GM19099 (cell line): Measurements from ENCODE around the gene KAT7.

ENCODE experiments used
- POLR2A ChIP-seq: IDR thresholded peaks from 3 replicates; pipeline ENCODE4 v1.6.1; 2011; ENCODE audit warnings: low read depth; ENCODE audit not compliant: insufficient read length; ENCODE audit errors: extremely low read depth

The KAT7 gene

DNA sequence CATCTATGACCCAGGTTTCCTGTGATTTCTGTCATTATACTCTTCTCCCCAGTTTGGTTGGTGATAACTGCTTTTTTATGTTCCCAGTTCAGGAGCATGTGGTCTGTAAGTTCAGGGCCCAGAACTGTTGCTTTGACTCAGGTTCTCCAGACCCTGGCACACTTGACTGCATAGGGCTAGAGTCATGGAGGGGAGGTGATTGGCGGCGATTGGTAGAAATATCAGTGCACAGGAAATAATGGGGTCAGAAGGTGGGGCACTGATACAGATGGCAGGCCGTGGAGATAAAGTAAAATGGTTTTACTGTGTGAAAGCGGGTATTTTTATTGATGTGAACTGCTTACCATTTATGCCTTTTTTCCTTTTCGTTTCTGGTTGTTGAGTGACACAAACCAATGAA, 30.7 kb downstream of the KAT7 start:
- TF ChIP-seq POLR2A: no peak

DNA sequence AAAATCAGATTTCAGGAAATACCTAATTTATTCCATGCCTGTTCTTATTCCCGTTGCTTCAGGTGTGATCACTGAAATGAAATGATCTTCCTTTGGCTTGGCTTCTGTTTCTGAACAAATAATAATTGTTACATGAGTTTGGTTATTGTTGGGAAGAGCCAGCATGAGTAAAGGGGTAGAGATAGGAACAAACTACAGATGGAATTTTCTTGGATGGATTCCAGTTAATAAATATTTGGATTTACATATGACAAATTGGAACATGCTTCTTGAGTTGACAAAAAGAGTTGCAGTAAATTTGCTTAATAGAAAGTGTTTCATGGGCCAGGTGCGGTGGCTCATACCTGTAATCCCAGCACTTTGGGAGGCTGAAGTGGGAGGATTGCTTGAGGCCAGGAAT, 31.2 kb downstream of the KAT7 start:
- TF ChIP-seq POLR2A: no peak

DNA sequence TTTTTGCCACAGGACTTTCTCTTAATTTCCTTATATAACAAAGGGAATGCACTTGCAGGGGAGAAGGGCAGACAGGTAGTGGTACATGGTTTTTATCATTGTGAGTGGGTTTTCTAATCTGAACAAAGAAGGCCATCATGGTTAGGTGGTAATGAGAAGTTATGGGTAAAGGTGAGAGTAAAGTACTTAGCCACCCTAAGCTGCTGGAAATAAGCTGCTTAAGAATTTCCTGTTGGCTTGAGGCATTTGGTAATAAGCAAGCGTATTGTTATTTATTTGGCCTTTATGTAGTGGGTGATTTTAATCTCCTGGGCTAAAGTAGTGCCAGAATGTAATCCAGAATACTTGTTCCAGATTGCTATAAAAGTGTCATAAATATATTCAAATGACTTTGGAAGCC, 32.3 kb downstream of the KAT7 start:
- TF ChIP-seq POLR2A: no peak

DNA sequence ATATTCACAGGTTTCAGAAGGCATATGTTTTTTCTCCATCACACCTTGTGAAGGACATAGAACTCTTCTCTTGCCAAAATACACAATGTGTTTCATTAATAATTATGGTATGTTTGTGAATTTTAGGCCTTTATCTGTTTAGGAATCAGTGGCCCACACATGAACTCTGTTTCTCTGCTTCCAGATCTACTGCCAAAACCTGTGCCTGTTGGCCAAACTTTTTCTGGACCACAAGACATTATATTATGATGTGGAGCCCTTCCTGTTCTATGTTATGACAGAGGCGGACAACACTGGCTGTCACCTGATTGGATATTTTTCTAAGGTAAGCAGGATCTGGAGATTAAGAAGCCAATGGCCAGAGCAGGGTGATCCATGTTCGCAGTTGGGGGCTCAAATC, 33.0 kb downstream of the KAT7 start:
- TF ChIP-seq POLR2A: no peak

DNA sequence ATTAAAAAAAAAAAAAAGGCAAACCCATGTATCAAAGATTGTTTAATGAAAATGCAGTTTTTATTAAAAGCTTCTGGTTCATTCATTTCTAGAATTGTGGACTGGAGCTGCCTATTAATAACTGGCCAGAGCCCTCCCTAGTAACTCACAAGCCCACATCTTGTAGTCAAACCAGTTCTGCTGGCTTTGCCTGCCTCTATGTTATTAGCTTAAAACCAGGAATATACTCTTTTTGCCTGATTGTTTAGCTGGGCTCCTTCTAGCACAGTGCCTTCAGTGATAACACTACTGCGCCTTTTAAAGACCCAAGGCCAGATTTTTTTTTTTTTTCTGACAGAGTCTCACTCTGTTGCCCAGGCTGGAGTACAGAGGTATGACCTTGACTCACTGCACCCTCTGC, 33.4 kb downstream of the KAT7 start:
- no peak for TF ChIP-seq POLR2A

DNA sequence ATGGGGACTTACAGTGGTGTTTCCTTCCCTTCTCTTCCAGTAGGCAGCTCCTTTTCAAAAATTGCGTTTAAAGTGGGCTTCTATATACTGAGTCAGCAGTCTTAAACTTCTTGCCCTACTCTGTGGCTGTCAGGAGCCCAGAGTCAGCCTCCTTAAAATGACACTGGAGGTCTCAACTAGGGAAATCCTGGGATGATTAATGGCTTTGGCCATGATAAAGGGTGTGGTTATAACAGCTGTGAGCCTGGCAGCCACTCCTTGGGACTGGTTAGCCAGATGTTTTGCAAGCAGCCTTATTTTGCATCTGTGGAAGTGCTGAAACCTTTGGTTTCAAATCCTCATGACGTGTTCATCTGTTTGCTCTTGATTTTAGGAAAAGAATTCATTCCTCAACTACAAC, 34.3 kb downstream of the KAT7 start:
- TF ChIP-seq POLR2A: no peak

DNA sequence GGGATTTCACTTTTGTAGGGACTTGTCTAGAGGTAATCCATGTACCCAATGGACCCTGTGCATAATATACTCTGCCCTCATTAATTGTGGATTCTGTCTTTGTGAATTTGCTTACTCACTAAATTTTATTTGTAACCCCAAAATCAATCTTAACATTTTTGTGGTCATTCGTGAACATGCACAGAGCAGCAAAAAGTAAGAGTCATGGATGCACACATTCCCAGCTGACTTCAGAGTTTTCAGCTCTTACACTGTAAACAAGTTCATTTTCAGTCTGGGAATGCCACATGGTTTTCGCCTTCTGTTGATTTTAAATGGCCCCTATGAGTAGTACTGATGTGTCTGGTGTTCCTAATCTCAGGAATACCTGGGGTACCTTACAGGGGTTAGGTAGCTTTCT, 35.1 kb downstream of the KAT7 start:
- no peak for TF ChIP-seq POLR2A

DNA sequence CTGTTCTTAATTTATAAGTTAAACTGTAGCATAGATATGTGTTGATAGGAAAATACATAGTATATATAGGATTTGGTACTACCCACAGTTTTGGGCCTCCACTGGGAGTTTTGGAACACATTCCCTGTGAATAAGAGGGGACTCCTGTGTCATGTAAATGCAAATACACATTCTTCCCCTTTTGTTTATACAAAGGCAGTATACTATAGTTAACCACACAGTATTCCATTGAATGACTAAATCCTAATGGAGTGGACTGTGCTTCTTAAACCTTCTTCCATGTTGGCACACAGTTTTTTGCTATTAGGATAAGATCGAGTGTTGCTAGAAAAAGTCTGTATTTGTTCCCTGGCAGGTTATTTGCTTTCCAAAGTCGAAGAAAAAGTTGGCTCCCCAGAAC, 37.2 kb downstream of the KAT7 start:
- no peak for TF ChIP-seq POLR2A

DNA sequence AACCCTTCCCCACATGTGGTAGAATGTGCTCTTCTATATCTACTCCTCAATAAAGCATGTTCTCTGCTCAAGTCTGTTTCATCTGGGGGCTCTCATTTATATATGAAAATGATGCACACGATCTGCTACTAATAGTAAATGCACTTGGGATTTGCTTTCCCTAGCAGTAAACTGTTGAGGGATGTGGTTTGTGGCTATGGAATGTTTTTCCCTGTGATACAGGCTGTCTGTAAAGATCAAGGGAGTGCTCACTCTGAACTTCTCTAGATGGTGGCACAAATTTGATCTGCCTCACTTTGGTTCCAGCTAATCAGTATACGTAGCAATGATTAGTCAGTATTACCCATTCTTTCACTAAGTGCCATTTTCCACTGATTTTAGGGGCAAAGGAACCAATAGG, 40.5 kb downstream of the KAT7 start:
- no peak for TF ChIP-seq POLR2A

DNA sequence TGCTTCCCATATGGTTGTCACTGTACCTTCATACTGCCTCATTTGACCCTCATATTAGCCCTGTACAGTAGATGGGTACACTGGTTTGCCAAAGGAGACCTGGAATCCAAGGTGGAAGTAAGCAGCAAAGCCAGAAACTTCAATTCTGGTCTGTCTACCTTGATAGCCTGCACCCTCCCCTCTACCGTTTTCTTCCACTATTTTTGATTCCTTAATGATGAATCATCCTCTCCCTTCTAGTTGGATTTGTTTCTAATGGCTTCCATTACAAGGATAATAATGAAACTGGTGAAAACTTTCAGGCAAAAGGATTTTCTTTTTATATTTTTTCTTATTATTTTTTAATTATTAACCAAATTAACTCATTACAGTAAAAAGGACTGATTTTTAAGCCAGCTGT, 42.1 kb downstream of the KAT7 start:
- no peak for TF ChIP-seq POLR2A

DNA sequence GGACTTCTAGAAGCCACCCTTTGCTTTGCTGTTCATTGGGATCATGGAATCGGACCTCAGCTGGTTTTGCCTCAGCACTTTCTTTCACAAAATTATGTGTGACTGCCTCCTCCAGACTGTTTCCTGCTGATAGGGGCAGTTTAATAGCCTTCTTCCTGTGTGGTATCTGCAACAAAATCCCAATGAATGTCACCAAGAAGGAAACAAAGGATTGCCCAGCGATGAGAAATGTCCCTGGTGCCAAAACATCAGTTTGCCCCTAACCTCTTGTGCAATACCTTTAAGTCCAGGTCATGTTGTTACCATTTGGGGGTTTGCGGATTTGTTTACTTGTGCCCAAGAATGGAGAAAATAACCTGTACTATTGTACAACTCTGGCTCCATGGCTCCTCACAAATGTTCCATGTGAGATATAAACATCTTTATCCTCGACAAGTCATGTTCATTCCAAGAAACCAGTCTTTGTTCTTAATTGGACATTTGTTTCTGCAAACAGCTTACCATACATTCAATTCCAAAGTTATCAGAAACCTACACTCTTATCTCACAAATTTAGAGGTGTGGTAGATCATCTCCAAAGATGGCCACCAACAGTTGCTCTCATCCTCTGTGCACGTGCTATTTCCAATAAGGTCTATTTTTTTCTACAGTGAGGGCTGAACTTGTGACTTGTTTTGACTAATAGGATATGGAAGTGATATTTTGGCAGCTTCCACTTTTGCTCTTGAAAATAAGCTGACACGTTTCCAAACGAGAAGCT, 44.5 kb downstream of the KAT7 start:
- TF ChIP-seq POLR2A: no peak

DNA sequence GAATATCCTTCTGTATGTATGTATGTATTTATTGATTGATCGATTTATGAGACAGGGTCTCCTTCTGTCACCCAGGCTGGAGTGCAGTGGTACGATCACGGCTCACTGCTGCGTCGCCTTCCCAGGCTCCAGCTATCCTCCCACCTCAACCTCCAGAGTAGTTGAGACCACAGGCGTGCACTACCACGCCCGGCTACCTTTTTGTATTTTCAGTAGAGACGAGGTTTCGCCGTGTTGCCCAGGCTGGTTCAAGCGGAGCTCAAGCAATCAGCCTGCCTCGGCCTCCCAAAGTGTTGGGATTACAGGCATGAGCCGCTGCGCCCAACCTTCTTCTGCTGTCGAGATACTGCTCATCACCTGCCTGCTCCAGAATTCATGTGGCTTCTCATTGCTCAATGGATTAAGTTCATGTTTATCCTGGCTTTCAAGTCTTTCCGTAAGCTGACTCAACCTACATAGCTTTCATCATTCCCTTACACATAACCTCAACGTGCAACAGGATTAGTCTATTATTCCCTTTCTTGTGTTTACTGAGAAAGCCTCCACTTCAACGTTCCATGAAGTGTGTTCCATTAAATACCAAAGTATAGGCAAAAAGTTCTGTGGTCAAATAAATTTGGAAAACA, 45.8 kb downstream of the KAT7 start:
- TF ChIP-seq POLR2A: no peak

DNA sequence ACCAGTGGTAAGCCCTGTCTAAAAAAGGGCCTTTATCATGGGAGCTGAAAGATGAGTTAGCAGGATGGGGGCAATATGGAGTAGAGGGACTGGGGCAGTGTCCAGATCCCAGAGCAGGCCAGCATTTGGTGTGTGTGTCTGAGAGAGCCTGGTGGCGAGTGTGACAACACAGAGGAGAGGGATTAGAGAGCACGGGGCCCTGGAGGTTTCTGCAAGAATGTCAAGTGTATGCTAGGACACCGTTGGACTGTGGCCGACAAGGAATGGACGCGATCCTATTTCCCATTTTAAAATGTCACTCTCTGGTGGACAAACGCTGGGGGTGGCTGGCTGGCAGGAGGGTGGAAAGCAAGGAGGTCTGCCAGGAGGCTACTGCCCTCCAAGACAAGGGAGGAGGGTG, 47.0 kb downstream of the KAT7 start:
- no peak for TF ChIP-seq POLR2A

DNA sequence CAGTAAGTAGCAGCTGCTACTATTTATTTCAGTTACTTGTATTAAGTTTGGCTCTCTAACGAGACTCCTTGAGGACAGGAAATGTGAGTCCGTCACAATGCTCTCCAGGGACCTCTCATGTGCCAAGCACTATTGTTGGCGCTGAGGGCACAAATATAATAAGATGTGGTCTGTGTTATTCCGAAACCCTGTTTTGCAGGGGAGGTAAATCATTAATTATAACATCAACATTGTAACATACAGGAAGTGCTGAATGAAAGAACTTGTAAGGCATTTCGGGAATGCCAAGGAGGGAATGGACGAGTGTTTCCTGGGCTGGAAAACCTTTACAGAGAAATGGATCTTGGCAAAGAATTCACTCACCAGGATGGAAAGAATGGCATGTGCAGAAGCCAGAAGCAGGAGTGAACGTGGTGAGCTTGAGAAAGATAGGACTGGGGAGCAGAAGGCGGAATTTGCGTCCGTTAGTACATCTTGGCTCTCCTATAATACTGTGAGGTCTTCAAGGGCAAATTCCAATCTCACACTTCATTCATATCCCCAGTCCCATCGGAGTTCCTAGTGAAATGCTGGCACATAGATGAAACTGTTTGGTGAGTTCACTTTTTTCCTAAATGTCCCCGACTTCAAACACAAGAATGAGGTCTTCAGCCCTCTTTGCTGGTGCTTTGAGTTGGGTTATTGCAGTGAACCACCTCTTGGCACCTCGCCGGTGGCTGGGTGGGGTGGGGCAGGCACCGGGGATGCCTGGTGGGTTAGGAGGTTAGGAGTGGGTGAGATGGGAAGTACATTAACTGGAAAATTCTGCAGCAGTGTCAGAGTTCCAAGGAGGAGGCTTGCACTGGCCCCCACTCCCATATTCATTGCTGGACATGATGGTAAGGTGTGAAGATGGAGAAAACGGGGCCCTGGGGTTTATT, 47.9 kb downstream of the KAT7 start:
- no peak for TF ChIP-seq POLR2A

DNA sequence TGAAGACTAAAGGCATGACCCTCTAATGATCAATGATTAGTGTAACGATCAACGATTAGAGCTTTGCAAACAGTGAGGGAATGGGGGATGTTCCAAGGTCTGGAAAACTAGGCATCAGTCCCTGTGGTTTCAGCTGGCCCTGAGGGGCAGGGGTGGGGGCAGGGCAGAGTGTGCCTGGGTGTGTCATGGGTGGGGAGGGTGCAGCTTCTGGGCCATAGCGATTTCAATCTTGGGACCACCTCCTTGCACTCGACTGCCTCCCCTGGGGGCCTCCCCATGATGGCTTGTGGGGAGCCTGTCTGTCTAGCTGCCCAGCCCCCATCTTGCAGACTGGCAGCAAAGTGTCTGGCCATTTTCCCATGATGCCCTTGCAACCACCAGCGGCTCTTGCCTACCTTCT, 51.0 kb downstream of the KAT7 start:
- no peak for TF ChIP-seq POLR2A

DNA sequence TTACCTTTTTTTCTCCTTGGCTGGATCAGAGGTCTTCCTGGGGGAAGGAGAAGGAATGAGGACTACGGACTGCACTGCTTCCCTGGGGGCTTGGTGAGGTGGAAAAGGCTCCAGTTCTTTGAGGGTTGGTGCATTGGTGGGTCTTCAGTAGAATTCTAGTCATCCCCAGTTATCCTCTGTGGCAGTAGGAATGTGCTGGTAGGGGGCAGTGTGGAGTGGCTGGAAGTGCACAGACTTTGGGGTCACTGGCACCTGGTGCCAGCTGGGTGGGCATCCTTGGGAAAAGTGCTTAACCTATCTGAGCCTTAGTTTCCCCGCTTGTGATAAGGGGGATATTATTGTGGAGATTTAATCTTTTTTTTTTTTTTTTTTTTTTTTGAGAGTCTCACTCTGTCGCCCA, 53.1 kb downstream of the KAT7 start:
- TF ChIP-seq POLR2A: no peak
